IMR-90 (cell line): ENCODE measurements around the gene PJA1. TPM values are rescaled to one million over a fixed set of nuclear protein-coding genes. Genes with fewer than 3 reads are reported as not detected.

Experiments
- ATAC-seq: fragments of 200-7000 bp; cut with Tn5 transposase; 2 replicates; pipeline ENCODE4 v1.9.1; 2020; ENCODE audit warnings: low read depth, mild to moderate bottlenecking, moderate library complexity
- BruUV-seq: library from RNA; stranded (reverse); fragments of 400-500 nt; replicated peaks from 2 replicates; lab custom pipeline; 2021; lab: Mats Ljungman, UMichigan
- CTCF ChIA-PET: fragments of 300-600 bp; formaldehyde crosslinking; extraction: SDS; loops from one replicate; lab custom pipeline; 2021; ENCODE audit warnings: antibody characterized with exemption; lab: Yijun Ruan, JAX
- POLR2A ChIA-PET: fragments of 300-600 bp; sonication (Branson Sonifier 250); formaldehyde crosslinking; loops from one replicate; lab custom pipeline; 2022; ENCODE audit warnings: antibody characterized with exemption; ENCODE audit not compliant: unreplicated experiment; lab: Charles Lee
- DNase-seq: peaks from one replicate; pipeline ENCODE4 v3.0.0; 2013
- H2AFZ ChIP-seq: replicated peaks from 2 replicates; pipeline ENCODE3; 2013; ENCODE audit warnings: low read length, mild to moderate bottlenecking; ENCODE audit not compliant: poor library complexity
- H2AK5ac ChIP-seq: 2 replicates; pipeline ENCODE4 v1.6.1; 2013; ENCODE audit warnings: low read depth, low read length, inconsistent platforms
- H2AK9ac ChIP-seq: replicated peaks from 2 replicates; pipeline ENCODE3; 2013; ENCODE audit warnings: mild to moderate bottlenecking, low read depth, low read length, moderate library complexity; ENCODE audit not compliant: poor library complexity
- H2BK120ac ChIP-seq: 2 replicates; pipeline ENCODE4 v1.6.1; 2013; ENCODE audit warnings: low read depth, low read length, inconsistent platforms
- H2BK15ac ChIP-seq: 3 replicates; pipeline ENCODE4 v1.6.1; 2013; ENCODE audit warnings: low read depth, low read length, inconsistent platforms
- H2BK20ac ChIP-seq: 2 replicates; pipeline ENCODE4 v1.6.1; 2013; ENCODE audit warnings: low read depth, mild to moderate bottlenecking, inconsistent platforms, low read length, moderate library complexity
- H2BK5ac ChIP-seq: 2 replicates; pipeline ENCODE4 v1.6.1; 2013; ENCODE audit warnings: mild to moderate bottlenecking, low read depth, low read length, inconsistent platforms; ENCODE audit not compliant: poor library complexity, severe bottlenecking
- H3K14ac ChIP-seq: replicated peaks from 2 replicates; pipeline ENCODE4 v1.6.1; 2013; ENCODE audit warnings: low read depth, low read length, inconsistent platforms
- H3K18ac ChIP-seq: 2 replicates; pipeline ENCODE4 v1.6.1; 2013; ENCODE audit warnings: low read depth, low read length, control low read depth
- H3K23ac ChIP-seq: 2 replicates; pipeline ENCODE4 v1.6.1; 2013; ENCODE audit warnings: low read depth, low read length, inconsistent platforms
- H3K27ac ChIP-seq: 2 replicates; pipeline ENCODE4 v1.5.1; 2013; ENCODE audit warnings: mild to moderate bottlenecking, control low read depth, low read length; ENCODE audit not compliant: insufficient read depth
- H3K27me3 ChIP-seq: 2 replicates; pipeline ENCODE4 v1.6.1; 2013; ENCODE audit warnings: low read length; ENCODE audit not compliant: control insufficient read depth, insufficient read depth
- H3K36me3 ChIP-seq: 2 replicates; pipeline ENCODE4 v1.6.1; 2013; ENCODE audit warnings: low read length, mixed read lengths; ENCODE audit not compliant: control insufficient read depth, insufficient read depth
- H3K4ac ChIP-seq: 2 replicates; pipeline ENCODE4 v1.6.1; 2013; ENCODE audit warnings: low read depth, low read length, inconsistent platforms
- H3K4me1 ChIP-seq: 2 replicates; pipeline ENCODE4 v1.6.1; 2013; ENCODE audit warnings: low read length, mixed read lengths; ENCODE audit not compliant: control insufficient read depth, insufficient read depth
- H3K4me2 ChIP-seq: 2 replicates; pipeline ENCODE4 v1.6.1; 2013; ENCODE audit warnings: low read depth, mild to moderate bottlenecking, control low read depth, low read length, moderate library complexity
- H3K4me3 ChIP-seq: 2 replicates; pipeline ENCODE4 v1.5.1; 2013; ENCODE audit warnings: low read depth, mild to moderate bottlenecking, control low read depth, low read length, moderate library complexity; ENCODE audit not compliant: insufficient read depth
- H3K56ac ChIP-seq: 2 replicates; pipeline ENCODE4 v1.6.1; 2013; ENCODE audit warnings: low read length, inconsistent platforms; ENCODE audit not compliant: insufficient read depth; ENCODE audit errors: extremely low read depth
- H3K79me1 ChIP-seq, 2 experiments: 2 replicates each; pipeline ENCODE4 v1.6.1; 2013; ENCODE audit warnings: low read length in 2 of 2, inconsistent platforms in 1 of 2, low read depth in 1 of 2
- H3K9ac ChIP-seq: 2 replicates; pipeline ENCODE4 v1.6.1; 2013; ENCODE audit warnings: low read depth, low read length, control low read depth
- H3K9me1 ChIP-seq: 2 replicates; pipeline ENCODE4 v1.6.1; 2013; ENCODE audit warnings: low read length, inconsistent platforms; ENCODE audit not compliant: insufficient read depth
- H3K9me3 ChIP-seq: 2 replicates; pipeline ENCODE4 v1.6.1; 2013; ENCODE audit warnings: low read length; ENCODE audit not compliant: control insufficient read depth, insufficient read depth
- H4K20me1 ChIP-seq: 2 replicates; pipeline ENCODE4 v1.6.1; 2013; ENCODE audit warnings: low read length, inconsistent platforms; ENCODE audit not compliant: insufficient read depth
- H4K5ac ChIP-seq: 2 replicates; pipeline ENCODE4 v1.6.1; 2013; ENCODE audit warnings: mild to moderate bottlenecking, low read depth, low read length, control low read depth
- H4K8ac ChIP-seq, 2 experiments: 2 replicates each; pipeline ENCODE4 v1.6.1; 2013; ENCODE audit warnings: low read depth in 2 of 2, low read length in 2 of 2, control low read depth in 1 of 2, inconsistent platforms in 1 of 2
- H4K91ac ChIP-seq: 2 replicates; pipeline ENCODE4 v1.6.1; 2013; ENCODE audit warnings: low read depth, low read length, inconsistent platforms; ENCODE audit not compliant: insufficient read depth
- BHLHE40 ChIP-seq: fragments of 150-350 bp; IDR thresholded peaks from 2 replicates; pipeline ENCODE4 v1.6.1; 2016; ENCODE audit warnings: mild to moderate bottlenecking, low read depth, low read length
- CEBPB ChIP-seq: IDR thresholded peaks from 2 replicates; pipeline ENCODE4 v1.6.1; 2012; ENCODE audit warnings: low read depth, low read length, improper control_type of control experiment
- CHD1 ChIP-seq: IDR thresholded peaks from 2 replicates; pipeline ENCODE4 v1.6.1; 2012; ENCODE audit warnings: low read depth, low read length, improper control_type of control experiment
- FOS ChIP-seq: fragments of 150-350 bp; IDR thresholded peaks from 2 replicates; pipeline ENCODE4 v1.6.1; 2016; ENCODE audit warnings: low read depth, low read length
- MAFK ChIP-seq: IDR thresholded peaks from 2 replicates; pipeline ENCODE4 v1.6.1; 2012; ENCODE audit warnings: low read depth, low read length, improper control_type of control experiment
- MXI1 ChIP-seq: IDR thresholded peaks from 2 replicates; pipeline ENCODE4 v1.6.1; 2012; ENCODE audit warnings: low read depth, mild to moderate bottlenecking, low read length, moderate library complexity, borderline replicate concordance
- NFE2L2 ChIP-seq: fragments of 150-350 bp; IDR thresholded peaks from 2 replicates; pipeline ENCODE4 v1.6.1; 2016; ENCODE audit warnings: low read depth, mild to moderate bottlenecking, low read length
- RAD21 ChIP-seq: IDR thresholded peaks from 2 replicates; pipeline ENCODE4 v1.6.1; 2012; ENCODE audit warnings: low read length, improper control_type of control experiment
- RCOR1 ChIP-seq: IDR thresholded peaks from 2 replicates; pipeline ENCODE4 v1.6.1; 2012; ENCODE audit warnings: mild to moderate bottlenecking, low read length, improper control_type of control experiment; ENCODE audit not compliant: insufficient replicate concordance
- RFX5 ChIP-seq: IDR thresholded peaks from 2 replicates; pipeline ENCODE4 v1.8.0; 2012; ENCODE audit warnings: low read depth, mild to moderate bottlenecking, low read length, moderate library complexity
- SMC3 ChIP-seq: fragments of 150-350 bp; IDR thresholded peaks from 2 replicates; pipeline ENCODE4 v1.6.1; 2016; ENCODE audit warnings: low read depth, mild to moderate bottlenecking, antibody characterized with exemption, low read length, moderate library complexity
- WGBS, 2 experiments: methylation state at CpG; one replicate each; pipeline versions ENCODE4 v1.1.5 to v1.1.7; 2013; ENCODE audit warnings: missing lambda C conversion rate in 2 of 2; ENCODE audit not compliant: insufficient read length in 1 of 2; ENCODE audit errors: extremely low coverage in 2 of 2; 5-methylcytosine and 5-hydroxymethylcytosine counted together
- dilution Hi-C: fragments of 300-500 bp; cut with HindIII; formaldehyde crosslinking; loops from one replicate; pipeline ENCODE4 v1.14.3; 2018; ENCODE audit warnings: low sequenced_read_pairs; ENCODE audit not compliant: unreplicated experiment
- in situ Hi-C: fragments of 300-500 bp; cut with MboI; formaldehyde crosslinking; loops from 3 replicates; pipeline ENCODE4 v1.14.3; 2019; ENCODE audit warnings: low sequenced_read_pairs, inconsistent platforms, mixed read lengths
- intact Hi-C: fragments of 100-400 bp; cut with micrococcal nuclease; formaldehyde crosslinking; loops from 2 replicates; pipeline ENCODE4 v1.10.0; 2022
- polyA plus RNA-seq, 3 experiments: library from polyadenylated mRNA; depleted of rRNA; stranded (reverse); fragments of >200 nt; gene quantifications; 2 replicates each; pipeline ENCODE4 v1.2.3, GENCODE V29; 2012; ENCODE audit warnings: low replicate concordance in 1 of 3
- total RNA-seq: library from RNA; depleted of rRNA; stranded (reverse); fragments of >200 nt; gene quantifications from 2 replicates; pipeline ENCODE4 v1.2.3, GENCODE V29; 2012
- TF ChIP-seq, protein P1 (sequence below): fragments of 150-350 bp; IDR thresholded peaks from 2 replicates; pipeline ENCODE4 v1.6.1; 2016; ENCODE audit warnings: low read depth, mild to moderate bottlenecking, low read length, moderate library complexity, borderline replicate concordance
- TF ChIP-seq, protein P2 (sequence below): fragments of 150-350 bp; IDR thresholded peaks from 2 replicates; pipeline ENCODE4 v1.6.1; 2017; ENCODE audit warnings: mild to moderate bottlenecking, antibody characterized with exemption, low read length, low read depth

The PJA1 gene
- total and polyA plus RNA-seq, 2 of the 4 experiments (the other 2 are of a cell fraction): 15.1 to 24.4 TPM

GRCh38 chrX:69156638-69157037 lies 8.6 kb downstream of the PJA1 start:
- no peak overlapping the region for H2AK9ac ChIP-seq
- dilution Hi-C loops (no loop called here), in situ Hi-C loops (no loop called here), intact Hi-C loops (no loop called here)
- H3K4me1 ChIP-seq: no peaks in the 10 kb centered on the region
- no peak overlapping the region for H2BK20ac ChIP-seq
- ATAC-seq: no peak
- H3K4ac ChIP-seq: no peak overlapping the region
- BruUV-seq: no TSS peak
- H2AFZ ChIP-seq: no peak overlapping the region
- no peak overlapping the region for H2BK15ac ChIP-seq
- H3K9ac ChIP-seq: no peak overlapping the region
- no peaks in the 10 kb centered on the region for H3K79me1 ChIP-seq
- peaks cover 5% of the 10 kb centered on the region; the same call in 1 of the 2 replicates for H3K36me3 ChIP-seq
- no CpG with 5 or more reads among the region's 5 CpGs for WGBS, 2 experiments
- H3K27ac ChIP-seq: no peak overlapping the region
- 0 out of 2 replicates have a peak, but pooled peaks cover 6% of the 10 kb centered on the region for H4K20me1 ChIP-seq
- no peak overlapping the region for H2BK5ac ChIP-seq
- H3K14ac ChIP-seq: no peak overlapping the region
- H2AK5ac ChIP-seq: no peak overlapping the region
- no peak overlapping the region for H3K18ac ChIP-seq
- no peak for TF ChIP-seq CHD1
- no peak for TF ChIP-seq RCOR1
- TF ChIP-seq FOS: no peak
- no peak for TF ChIP-seq BHLHE40
- TF ChIP-seq RFX5: no peak
- TF ChIP-seq NFE2L2: no peak
- no peak for TF ChIP-seq SMC3
- TF ChIP-seq, protein P1, sequence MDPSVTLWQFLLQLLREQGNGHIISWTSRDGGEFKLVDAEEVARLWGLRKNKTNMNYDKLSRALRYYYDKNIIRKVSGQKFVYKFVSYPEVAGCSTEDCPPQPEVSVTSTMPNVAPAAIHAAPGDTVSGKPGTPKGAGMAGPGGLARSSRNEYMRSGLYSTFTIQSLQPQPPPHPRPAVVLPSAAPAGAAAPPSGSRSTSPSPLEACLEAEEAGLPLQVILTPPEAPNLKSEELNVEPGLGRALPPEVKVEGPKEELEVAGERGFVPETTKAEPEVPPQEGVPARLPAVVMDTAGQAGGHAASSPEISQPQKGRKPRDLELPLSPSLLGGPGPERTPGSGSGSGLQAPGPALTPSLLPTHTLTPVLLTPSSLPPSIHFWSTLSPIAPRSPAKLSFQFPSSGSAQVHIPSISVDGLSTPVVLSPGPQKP: no peak
- TF ChIP-seq MAFK: no peak
- TF ChIP-seq RAD21: no peak
- TF ChIP-seq, protein P2, sequence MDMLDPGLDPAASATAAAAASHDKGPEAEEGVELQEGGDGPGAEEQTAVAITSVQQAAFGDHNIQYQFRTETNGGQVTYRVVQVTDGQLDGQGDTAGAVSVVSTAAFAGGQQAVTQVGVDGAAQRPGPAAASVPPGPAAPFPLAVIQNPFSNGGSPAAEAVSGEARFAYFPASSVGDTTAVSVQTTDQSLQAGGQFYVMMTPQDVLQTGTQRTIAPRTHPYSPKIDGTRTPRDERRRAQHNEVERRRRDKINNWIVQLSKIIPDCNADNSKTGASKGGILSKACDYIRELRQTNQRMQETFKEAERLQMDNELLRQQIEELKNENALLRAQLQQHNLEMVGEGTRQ: no peak
- TF ChIP-seq CEBPB: no peak
- TF ChIP-seq MXI1: no peak
- H2BK120ac ChIP-seq: no peak overlapping the region
- CTCF ChIA-PET: no interaction called here
- no peak overlapping the region for H3K23ac ChIP-seq
- no peak overlapping the region for H3K4me2 ChIP-seq
- no peak overlapping the region for H4K5ac ChIP-seq
- no peak overlapping the region for H3K56ac ChIP-seq
- no peaks in the 10 kb centered on the region for H3K9me3 ChIP-seq
- H4K8ac ChIP-seq: no peak overlapping the region
- DNase-seq: no peak
- H4K91ac ChIP-seq: no peak overlapping the region
- POLR2A ChIA-PET: no interaction called here
- 0 out of 2 replicates have a peak, but pooled peaks cover 5% of the 10 kb centered on the region for H3K9me1 ChIP-seq
- no peak overlapping the region for H3K4me3 ChIP-seq
- H3K27me3 ChIP-seq: peaks cover 3% of the 10 kb centered on the region
